Nucleus accumbens (tissue), 56 donors: Measurements from ENCODE around the gene JAKMIP3.

Experiments used
- DNase-seq, 56 donors: peaks; one replicate each; lab custom pipeline; 2025; lab: John Stamatoyannopoulos, UW

The JAKMIP3 gene

DNA sequence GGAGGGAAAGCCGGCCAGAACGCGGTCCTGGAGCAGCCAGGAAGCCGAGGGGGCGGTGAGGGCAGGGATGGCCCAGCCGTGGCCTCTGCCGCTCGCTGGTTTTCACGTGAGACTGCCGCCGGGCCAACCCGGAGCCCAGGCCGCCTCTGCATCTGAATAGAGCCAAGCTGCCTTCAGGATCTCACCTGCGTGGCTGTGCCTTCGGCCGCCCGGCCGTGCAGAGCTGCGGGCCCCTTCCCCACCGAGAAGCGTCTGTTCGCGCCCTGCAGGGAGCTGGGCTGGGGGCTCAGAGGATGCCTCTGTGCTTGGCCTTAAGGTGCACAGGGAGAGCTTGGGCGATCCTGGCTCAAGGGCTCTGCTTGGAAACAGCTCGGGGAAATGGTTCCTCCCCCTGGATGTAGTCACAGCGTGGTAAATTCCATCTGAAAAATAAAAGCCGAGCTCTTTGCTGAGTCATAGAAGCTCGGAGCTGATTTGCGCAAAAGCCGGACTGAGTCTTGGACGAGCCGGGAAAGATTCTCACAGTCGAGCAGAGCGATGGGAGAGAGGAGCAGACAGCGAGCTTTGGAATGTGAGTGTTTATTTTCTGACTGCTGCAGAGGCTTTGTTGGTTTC, at the start of gene JAKMIP3:
TSS of gene JAKMIP3 (plus strand) at position 456 of the 615 bp plus-strand sequence. CDS start 38,863 bp downstream, outside the sequence.
- DNase-seq = peak in 44 of 56 donors; percentile 36 to 83 (median 64)

DNA sequence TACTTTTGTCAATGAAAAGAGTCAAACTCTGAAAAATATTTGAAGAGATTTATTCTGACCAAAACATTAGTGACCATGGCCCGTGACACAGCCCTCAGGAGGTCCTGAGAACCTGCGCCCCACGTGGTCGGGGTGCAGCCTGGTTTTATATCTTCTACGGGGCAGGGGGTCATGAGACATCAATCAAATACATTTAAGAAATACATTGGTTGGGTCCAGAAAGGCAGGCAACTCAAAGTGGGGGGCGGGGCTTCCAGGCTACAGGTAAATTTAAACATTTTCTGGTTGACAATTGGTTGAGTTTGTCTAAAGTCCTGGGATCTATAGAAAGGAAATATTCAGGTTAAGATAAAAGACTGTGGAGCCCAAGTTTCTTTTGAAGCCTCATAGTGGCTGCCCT, 49.2 kb upstream of the JAKMIP3 start:
- DNase-seq = no peak

DNA sequence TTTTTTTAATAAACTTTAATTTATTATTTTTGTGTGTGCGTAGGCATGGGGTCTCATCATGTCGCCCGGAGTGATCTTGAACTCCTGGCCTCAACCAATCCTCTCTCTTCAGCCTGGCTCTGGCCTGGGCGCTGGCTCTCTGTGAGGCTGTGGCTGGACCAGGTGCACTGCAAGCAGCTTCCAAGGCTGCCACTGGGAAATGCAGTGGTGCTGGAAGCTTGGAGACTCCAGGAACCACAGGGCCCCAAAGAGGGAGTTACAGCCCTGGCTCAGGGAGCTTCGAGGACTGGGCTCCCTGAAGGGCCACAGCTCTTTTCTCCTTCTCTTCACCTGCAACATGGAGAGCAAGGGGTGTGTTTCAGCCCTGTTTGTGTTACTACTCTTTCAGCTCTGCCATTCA, 47.3 kb upstream of the JAKMIP3 start:
- DNase-seq = no peak

DNA sequence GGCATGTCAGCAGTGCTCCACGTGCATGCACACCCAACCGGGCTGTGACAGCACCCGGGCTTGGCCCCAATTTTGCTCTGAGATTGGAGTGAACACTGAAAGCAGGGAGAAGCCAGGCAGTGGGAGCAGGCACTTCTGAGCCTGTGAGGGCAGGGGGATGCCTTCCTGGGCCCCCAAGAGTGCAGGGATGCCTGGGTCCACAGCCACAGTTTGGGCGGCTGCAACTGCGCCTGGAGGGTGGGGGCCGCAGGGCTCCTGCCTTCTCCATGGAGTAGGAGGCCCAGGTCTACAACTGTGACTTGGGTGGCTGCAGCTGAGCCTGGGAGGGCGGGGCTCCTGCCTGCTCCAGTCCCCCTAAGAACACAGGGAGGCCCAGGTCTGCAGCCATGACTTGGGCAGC, 46.4 kb upstream of the JAKMIP3 start:
- DNase-seq = no peak

DNA sequence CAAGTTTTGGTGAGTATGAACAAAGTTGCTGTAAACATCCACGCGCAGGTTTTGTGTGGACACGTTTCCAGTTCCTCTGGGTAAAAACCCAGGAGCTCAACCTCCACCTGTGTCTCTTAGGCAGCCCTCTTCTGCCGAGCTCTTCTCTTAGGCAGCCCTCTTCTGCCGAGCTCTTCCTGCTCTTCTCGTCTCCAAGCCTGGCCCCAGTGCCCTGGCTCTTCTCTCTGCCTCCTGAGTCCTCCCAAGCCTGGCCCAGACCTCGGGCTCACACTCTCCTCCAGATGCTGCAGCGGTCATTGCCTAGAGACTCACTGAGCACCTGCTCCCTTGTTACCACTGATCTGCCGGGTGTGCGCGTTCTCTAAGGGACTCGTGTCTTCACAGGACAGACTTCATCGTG, 45.3 kb upstream of the JAKMIP3 start:
- no peak for DNase-seq

- DNase-seq = no peak
Measured at GRCh38 chr10:132021046-132021445, 44.7 kb upstream of the JAKMIP3 start.

GRCh38 chr10:132021504-132022143, 44.1 kb upstream of the JAKMIP3 start:
- DNase-seq = no peak

DNA sequence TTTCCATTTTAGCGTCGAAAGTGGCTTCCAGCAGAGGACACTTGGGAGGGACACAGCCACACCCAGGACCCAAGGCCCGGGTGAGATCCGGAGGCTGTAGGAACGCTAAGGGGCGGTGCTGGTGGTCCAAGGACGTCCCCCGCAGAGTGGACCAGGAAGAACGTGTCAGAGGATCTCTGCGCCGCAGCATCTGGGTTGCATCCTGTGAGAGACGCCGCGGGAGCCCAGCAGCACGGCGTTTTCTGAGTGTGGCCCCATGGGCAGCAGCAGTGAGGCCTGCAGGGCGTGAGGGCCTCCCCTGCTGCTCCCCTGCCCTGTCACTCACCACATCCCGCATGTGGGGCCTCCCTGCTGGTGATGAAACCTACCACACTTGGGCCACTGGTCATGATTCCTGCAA, 43.5 kb upstream of the JAKMIP3 start:
- DNase-seq = no peak

DNA sequence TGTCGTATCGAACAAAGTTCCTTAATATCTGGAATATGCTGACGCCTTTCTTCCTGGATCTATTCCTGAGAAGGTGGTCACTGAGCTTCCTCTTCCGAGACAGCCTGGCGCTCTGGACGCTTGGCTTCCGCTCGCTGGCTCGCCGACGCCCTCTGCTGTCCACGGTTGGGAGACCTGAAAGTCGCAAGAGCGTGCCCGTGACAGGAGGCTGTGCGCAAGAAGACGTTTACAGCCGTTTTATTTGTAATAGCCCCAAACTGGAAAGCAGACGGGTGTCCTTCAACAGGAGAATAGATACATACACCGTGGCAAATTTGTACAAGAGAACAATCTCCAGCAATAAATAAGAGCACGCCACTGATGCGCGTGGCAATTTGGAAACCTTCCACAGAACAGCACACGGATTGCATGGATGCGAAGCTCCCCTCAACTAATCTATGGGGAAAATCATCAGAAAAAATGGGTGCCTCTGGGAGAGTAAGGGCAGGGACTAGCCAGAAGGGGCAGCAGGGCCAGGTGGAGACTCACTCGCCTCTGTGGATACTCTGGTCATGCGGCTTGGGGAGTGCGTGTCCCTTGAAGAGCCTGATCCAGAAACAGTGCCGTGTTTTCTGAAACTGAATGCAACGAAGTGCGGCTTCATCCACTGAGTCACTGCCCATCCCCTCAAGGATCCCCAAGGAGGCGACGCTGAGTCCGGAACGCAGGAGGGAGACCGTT, 42.5 kb upstream of the JAKMIP3 start:
- peak in 51 of 56 donors; percentile 15 to 87 (median 59) for DNase-seq

DNA sequence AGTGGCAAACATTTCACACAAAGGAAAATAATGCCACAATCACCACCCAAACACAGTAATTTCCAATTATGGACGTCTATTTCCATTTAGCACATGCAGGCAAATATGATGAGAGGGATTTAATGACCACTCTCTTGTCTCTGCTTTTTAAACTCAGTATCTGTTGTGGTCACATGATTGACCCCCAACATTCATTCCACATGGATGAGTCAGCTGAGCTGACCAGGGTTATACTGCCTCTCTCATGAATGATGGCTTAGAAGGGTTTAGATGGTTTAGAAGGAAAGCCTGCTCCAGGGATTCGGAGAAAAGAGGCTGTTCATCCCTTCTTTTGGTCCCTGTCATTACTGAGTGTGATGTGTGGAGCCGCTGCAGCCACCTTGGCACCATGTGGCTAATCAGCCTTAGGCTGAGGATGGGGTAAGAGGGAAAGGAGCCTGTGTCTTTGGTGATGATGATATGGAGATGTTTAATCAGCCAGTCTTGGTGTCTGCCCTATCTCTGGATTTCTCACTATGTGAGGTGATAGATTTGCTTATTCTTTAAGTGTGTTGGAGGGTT, 38.2 kb upstream of the JAKMIP3 start:
- no peak for DNase-seq

DNA sequence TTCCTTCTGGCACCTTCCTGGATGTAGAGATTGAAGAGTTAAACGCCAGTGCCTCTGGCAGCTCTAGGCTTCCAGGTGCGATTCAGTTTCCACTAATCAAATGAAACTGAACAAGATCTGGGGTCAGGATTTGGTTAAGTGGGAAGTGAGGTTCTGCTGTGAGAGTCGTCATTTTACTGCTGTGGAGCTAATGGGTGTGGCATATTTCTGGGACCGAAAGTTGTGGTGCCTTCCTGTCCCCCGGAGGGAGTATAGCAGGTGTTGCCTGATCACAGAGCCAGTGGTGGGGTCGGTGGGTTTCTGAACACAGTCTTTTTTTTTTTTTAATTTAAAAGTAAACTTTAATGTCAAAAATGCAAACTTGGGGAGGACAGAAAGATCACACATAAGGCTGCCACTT, 37.0 kb upstream of the JAKMIP3 start:
- no peak for DNase-seq

- DNase-seq = no peak
Measured at GRCh38 chr10:132030898-132031463, 34.8 kb upstream of the JAKMIP3 start.

DNA sequence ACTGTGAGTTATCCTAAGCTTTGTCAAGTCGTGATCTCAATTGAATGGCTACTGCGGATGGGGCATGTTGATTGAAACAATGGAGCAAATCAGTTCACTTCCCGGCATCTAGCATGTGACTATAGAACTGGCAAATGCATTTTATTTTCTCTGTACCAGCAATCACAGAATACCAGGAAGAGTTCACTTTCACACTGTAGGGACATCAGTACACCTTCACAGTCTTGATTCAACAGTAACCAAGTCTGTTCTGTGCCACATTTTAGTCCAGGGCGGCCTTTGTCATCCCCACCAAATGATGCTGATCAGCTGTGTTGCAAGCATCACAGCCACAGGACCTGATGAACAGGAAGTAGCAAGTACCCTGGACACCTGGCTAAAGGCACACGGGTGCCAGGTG, 32.1 kb upstream of the JAKMIP3 start:
- DNase-seq = no peak

DNA sequence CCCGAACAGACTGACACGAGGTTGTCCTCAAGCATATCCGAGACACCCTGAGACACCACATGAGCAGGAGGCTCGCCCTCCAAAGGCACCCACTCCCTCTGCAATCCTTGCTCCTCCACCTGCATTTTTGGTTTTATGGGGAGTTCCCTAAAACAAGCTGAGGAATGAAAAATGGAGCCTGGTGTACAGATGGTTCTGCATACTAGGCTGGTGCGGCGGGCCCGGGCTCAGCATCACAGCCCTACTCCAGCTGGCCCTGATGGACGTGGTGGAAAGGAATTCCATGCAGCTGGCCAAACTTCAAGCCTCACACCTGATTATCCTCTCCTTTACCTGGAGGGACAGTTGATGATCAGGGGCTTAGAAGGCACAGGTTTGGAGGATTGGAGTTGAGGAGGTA, 30.3 kb upstream of the JAKMIP3 start:
- DNase-seq = no peak

DNA sequence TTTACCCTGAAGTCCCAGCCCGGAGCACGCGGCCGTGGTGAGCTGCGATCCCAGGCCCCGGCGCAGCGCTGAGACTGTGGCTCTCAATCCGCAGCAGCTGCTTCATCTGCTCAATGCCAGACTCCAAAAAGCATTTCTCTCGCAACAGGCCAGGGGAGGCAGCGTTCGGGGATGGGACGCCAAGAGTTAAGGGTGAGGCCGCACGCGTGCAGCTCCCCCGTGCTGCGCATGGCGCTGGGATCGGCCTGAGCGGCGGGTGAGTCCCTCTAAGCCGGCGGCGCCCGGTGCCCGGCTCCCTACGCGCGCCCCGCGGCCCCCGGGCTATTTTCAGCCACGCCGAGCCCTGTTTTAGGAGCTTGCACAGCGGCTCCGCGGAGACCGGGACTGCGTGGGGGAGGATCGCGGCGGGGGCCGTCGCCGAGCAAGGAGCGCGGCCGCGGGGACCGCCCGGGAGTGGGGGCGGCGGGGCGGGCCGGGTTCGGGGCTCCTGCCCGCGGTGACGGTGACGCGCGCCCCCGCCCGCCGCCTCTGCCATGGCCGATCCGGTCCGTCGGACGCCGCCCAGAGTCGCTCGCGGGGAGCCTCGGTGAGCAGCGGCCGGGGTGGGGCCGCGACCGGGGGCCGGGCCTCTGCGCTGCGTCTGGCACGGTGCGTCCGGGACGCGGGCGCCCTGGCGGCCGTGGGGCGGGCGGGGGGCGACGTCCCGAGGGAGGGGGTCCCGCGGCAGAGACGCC, 29.4 kb upstream of the JAKMIP3 start:
- peak in 26 of 56 donors; percentile 16 to 80 (median 42) for DNase-seq

DNA sequence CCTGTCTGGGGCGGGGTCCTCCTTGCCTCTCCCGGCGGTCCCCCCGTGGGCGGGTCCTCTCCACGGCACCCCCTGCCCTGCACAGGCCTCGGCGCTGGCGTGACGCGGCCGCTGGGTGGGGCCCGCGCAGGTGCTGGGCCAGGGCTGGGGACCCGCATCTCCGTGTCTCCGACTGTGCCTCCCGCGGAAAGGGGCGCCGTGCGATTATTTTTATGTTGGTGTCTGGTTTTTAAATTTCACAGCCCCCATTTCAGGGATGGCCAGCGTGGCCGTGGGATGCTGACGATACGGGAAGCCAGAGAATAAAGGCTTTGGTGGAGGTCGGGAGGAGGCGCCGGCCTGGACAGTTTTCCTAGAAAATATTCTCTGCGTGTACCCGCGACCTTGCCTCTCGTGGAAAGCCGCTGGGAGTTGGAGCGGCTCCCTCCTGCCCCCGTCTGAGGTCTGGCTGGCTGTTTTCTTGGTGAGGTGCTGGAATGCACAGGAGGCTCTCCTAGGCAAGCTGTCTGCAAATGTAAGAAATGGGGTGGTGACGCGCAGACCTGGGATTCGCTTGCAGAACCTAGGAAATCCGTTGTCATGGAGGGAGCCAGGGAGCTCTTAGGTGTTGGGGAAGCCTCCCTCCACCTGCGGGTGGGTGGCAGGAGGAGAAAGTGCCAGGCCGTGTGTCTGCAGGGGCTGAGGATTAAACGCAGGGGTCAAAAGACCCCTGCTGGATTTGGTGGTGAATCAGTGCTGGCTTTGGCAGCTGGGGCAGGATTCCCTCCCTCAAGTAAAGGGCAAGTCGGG, 28.7 kb upstream of the JAKMIP3 start:
- peak in 37 of 56 donors; percentile 14 to 81 (median 49) for DNase-seq

DNA sequence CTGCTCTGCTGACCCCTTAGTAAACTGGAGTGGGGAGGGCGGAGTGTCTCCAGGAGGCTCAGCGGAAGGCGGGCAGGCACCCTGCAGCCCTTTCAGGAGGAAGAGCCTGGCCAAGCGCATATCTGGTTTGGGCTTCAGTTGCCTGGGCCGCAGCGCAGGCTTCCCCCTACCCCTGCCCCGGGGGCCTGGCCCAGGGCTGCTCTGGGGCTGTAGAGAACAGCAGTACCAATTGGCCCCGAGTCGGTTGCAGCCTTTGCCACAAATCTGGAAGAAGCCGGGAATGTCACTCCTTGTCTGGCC, 28.1 kb upstream of the JAKMIP3 start:
- DNase-seq = no peak

GRCh38 chr10:132039371-132039770, 26.4 kb upstream of the JAKMIP3 start:
- DNase-seq = no peak

GRCh38 chr10:132040046-132040445, 25.7 kb upstream of the JAKMIP3 start:
- no peak for DNase-seq

GRCh38 chr10:132041340-132041739, 24.4 kb upstream of the JAKMIP3 start:
- DNase-seq = no peak
